BE2C (cell line): ENCODE measurements around the gene XG.
"Not testable (repeated sequence)": the region's sequence is repeated elsewhere in the genome, so short reads cannot be mapped to it uniquely, and the experiment has no call there.

Experiments
- DNase-seq: peaks from one replicate; pipeline ENCODE4 v3.0.0-alpha.2; 2020
- H3K27me3 ChIP-seq: fragments of 250-450 bp; sonication (Bioruptor Pico); 2 replicates; pipeline ENCODE4 v1.5.1; 2020; ENCODE audit warnings: mild to moderate bottlenecking
- H3K36me3 ChIP-seq: fragments of 250-450 bp; sonication (Bioruptor Pico); 2 replicates; pipeline ENCODE4 v1.5.1; 2020; ENCODE audit warnings: mild to moderate bottlenecking
- H3K4me1 ChIP-seq: fragments of 250-450 bp; sonication (Bioruptor Pico); 2 replicates; pipeline ENCODE4 v1.5.1; 2020
- H3K4me3 ChIP-seq: 2 replicates; pipeline ENCODE4 v1.5.1; 2011; ENCODE audit warnings: low read depth, low read length
- H3K9me3 ChIP-seq: fragments of 250-450 bp; sonication (Bioruptor Pico); 2 replicates; pipeline ENCODE4 v1.5.1; 2020
- TF ChIP-seq, protein P1 (sequence below): IDR thresholded peaks from 2 replicates; pipeline ENCODE4 v1.5.1; 2012; ENCODE audit warnings: mild to moderate bottlenecking, low read depth, low read length

XG gene

DNA sequence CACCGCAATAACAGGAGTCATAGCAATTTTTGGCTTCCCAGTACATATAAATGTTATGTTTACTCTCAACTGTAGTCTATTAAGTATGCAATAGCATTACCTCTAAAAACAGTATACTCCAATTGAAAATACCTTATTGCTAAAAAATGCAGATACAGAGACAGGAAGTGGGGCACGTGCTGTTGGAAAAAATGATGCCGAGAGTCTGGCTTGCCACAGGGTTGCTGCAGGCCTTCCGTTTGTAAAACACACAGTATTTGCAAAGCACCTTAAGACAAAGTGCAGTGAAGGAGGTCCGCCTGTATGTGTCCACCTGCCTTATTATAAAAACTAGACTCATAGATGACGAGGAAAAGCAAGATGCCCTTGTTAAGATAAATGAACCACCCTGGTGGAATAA is 37.3 kb upstream of the XG start:
- DNase-seq = no peak
- H3K9me3 ChIP-seq = no peaks in the 10 kb centered on the region
- H3K4me1 ChIP-seq = no peaks in the 10 kb centered on the region
- no peaks in the 10 kb centered on the region for H3K27me3 ChIP-seq
- no peaks in the 10 kb centered on the region for H3K36me3 ChIP-seq
- no peak overlapping the region for H3K4me3 ChIP-seq
- TF ChIP-seq, protein P1, sequence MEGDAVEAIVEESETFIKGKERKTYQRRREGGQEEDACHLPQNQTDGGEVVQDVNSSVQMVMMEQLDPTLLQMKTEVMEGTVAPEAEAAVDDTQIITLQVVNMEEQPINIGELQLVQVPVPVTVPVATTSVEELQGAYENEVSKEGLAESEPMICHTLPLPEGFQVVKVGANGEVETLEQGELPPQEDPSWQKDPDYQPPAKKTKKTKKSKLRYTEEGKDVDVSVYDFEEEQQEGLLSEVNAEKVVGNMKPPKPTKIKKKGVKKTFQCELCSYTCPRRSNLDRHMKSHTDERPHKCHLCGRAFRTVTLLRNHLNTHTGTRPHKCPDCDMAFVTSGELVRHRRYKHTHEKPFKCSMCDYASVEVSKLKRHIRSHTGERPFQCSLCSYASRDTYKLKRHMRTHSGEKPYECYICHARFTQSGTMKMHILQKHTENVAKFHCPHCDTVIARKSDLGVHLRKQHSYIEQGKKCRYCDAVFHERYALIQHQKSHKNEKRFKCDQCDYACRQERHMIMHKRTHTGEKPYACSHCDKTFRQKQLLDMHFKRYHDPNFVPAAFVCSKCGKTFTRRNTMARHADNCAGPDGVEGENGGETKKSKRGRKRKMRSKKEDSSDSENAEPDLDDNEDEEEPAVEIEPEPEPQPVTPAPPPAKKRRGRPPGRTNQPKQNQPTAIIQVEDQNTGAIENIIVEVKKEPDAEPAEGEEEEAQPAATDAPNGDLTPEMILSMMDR = no peak

DNA sequence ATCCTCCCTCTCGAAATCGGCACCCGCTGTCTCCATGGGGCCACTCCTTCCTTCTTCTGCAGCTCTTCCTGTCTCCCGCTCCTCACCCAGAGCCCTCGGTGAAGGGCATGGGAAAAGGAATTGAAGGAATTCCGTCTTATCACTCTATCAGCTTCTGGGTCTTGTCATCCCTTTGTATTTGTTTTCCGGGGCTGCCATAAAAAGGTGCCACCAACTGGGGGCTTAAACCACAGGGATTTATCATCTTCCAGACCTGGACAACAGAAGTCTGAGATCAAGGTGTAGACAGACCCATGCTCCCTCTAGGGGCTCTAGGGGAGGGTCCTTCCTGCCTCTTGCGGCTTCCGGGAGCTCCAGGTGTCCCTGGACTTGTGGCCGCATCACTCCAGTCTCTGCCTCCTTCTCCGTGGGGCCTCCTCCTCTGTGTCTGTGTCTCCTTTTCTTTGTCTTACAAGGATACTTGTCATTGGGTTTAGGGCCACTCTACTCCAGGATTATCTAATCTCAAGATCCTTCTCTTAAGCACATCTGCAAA is 36.7 kb upstream of the XG start:
- DNase-seq = no peak
- Histone ChIP-seq H3K4me3 (no peak overlapping the region), H3K36me3 (no peaks in the 10 kb centered on the region), H3K27me3 (no peaks in the 10 kb centered on the region), H3K4me1 (no peaks in the 10 kb centered on the region), H3K9me3 (no peaks in the 10 kb centered on the region)
- TF ChIP-seq, protein P1 = no peak

DNA sequence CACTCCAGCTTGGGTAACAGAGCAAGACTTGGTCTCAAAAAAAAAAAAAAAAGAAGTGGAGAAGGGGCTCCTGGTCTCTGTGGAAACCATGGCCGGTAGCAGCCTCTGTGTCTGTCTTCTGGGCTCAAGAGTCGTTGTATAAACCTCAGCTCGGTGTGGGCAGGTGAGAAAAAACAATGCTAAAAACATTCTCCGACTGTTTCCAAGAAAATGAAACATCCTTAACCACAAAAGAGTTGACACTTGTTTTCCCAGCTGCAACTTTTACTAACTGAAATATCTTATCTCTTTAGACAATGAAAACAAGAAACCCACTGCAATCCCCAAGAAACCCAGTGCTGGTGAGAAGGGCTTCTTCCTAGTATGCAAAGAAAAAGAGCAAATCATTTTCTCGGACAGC is 34.5 kb upstream of the XG start:
- no peaks in the 10 kb centered on the region for H3K36me3 ChIP-seq
- H3K27me3 ChIP-seq = no peaks in the 10 kb centered on the region
- no peak overlapping the region for H3K4me3 ChIP-seq
- H3K4me1 ChIP-seq = no peaks in the 10 kb centered on the region
- DNase-seq = no peak
- H3K9me3 ChIP-seq = no peaks in the 10 kb centered on the region
- TF ChIP-seq, protein P1 = no peak

DNA sequence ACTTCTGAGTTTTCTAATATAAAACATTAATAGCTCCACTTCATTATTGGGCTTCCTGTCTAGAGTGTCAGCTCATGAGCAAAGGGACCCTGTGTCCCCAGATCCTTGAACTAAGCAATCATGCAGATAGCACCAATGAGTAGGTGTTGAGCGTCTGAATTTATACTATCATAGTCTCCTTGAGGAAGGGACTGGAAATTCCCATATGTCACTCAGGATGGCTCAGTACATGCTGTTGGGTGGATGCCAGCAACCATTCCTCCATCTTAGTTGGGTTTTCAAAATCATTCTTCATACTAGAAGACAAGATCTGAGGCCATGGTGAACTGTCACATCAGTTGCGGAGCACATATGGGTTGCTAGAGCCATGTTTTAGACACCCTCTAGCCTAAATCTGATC is 33.0 kb upstream of the XG start:
- no peaks in the 10 kb centered on the region for H3K4me1 ChIP-seq
- H3K9me3 ChIP-seq = no peaks in the 10 kb centered on the region
- no peaks in the 10 kb centered on the region for H3K27me3 ChIP-seq
- DNase-seq = no peak
- TF ChIP-seq, protein P1 = no peak
- no peak overlapping the region for H3K4me3 ChIP-seq
- no peaks in the 10 kb centered on the region for H3K36me3 ChIP-seq

DNA sequence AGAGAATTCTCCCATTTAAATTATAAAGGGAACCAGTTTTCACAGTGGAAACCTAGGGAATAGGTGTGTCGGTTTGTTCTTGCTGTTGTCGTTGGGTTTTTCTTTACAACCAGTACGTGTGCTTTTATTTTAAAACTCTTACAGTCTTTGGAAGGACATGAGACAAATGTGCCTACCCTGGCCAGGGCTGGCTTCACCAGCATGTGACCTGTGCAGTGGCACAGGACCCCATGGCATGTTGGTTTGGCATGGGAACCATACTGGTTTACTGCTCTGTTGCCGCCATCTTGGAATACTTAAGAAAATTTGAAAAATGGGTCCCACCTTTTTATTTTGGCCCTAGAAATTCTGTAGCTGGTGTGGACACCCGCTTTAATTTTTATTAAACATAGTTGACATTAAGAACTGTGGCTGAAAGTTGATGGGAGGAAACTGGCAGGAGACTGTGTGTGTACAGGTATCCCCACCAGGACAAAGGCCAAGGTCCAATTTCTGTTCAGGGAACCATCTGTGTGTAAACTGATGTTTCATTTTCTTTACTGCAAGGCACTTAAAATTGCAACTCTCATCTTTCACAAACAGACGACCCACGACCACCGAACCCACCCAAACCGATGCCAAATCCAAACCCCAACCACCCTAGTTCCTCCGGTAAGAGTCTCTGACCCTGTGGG is 31.9 kb upstream of the XG start:
- no peaks in the 10 kb centered on the region for H3K9me3 ChIP-seq
- no peak for DNase-seq
- H3K36me3 ChIP-seq = no peaks in the 10 kb centered on the region
- H3K27me3 ChIP-seq = no peaks in the 10 kb centered on the region
- TF ChIP-seq, protein P1 = no peak
- no peaks in the 10 kb centered on the region for H3K4me1 ChIP-seq
- H3K4me3 ChIP-seq = no peak overlapping the region

DNA sequence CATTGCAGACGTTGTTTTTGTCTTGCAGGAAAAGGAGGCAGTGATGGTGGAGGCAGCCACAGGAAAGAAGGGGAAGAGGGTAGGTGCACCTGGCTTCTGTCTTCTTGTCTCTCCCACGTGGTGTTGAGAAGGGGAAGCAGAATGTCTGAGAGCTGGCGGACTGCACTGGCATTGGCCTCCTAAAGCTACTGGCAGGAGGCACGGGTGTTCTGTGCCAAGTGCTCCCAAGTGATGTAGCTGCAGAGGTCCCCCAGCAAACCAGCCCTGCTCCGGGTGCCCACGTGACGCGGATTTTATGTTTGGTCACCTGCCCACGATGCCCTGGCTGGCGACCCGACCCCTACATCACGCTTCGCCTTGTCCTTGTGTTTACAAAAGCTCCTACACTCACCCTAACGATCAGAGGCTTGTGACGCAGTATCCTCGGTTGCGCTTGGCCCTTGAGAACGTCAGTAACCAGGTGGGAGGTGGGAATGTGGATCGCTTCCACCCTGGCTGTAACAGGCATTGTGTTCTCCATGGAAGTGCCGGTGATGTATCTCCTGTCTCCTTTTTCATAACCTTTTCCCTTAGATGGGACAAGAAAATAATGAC is 28.5 kb upstream of the XG start:
- no peaks in the 10 kb centered on the region for H3K9me3 ChIP-seq
- no peaks in the 10 kb centered on the region for H3K36me3 ChIP-seq
- no peak for DNase-seq
- H3K4me1 ChIP-seq = no peaks in the 10 kb centered on the region
- H3K4me3 ChIP-seq = no peak overlapping the region
- TF ChIP-seq, protein P1 = no peak
- H3K27me3 ChIP-seq = no peaks in the 10 kb centered on the region

DNA sequence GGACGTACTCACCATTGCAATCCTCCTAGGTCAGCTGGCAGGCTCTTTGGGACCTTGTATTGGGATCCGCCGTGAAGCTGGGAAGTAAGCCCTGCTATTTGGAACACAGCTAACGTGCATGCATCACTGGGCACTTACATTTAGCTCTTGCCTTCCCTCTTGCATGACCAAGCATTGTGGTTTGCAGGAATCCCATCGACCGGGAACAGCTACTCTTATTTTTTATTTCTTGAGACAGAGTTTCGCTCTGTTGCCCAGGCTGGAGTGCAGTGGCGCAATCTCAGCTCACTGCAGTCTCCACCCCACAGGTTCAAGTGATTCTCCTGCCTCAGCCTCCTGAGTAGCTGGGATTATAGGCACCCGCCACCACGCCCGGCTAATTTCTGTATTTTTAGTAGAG is 24.6 kb upstream of the XG start:
- not testable (repeated sequence) for H3K36me3 ChIP-seq, H3K4me3 ChIP-seq, H3K9me3 ChIP-seq, H3K4me1 ChIP-seq, H3K27me3 ChIP-seq, DNase-seq
